ENCODE results near the gene RNF5. TPM values are rescaled to one million over a fixed set of nuclear protein-coding genes. Genes with fewer than 3 reads are reported as not detected.

RNF5 gene
- total RNA-seq, 1 experiment from 2014 or later = 45.9 TPM

DNA sequence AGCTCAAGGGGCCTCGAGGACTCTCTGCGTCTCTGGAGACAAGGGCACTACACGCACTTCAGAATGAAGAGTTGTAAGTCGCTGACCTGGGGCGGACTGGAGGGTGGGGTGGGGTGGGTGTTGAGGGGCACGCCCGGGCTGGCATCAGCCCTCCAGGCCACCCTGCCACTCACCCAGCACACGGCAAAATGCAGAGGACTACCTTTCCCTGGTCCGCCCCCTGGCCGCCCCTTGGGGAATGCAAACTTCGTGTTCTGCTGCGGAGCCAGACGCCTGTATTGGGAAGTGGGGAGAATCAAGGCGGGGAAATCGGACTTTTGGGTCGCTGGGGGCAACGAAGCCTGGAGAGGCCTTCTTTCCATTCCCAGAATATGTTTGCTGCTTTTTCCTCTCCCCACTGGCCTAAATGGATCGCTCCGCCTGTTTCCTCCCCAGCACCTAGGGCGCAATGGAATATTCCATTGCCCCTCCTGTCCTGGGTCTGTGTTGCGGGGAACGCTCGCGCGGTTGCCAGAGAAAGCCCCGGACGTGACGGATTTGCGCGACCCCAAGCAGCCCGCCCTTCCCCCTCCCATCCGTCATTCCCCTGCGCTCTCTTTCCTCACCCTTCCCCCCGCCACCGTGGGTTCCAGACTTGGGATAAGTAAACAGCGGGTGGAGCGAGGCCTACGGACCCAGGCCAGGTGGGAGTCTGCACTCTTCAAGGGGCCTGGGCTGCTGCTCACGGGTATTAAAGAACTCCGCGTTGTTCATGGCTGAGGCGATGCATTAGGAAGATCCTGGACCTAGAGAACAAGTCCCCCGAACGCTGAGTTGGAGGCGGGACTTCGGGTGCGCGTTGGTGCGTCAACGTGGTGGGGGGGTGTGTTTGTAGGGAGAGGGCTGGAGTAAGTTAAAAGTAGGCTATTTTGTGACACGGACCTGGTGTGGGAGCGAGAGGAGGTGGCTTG lies 24.4 kb upstream of the RNF5 start, which contains the start of gene PPT2 (continued):
- TF ChIP-seq POLR2AphosphoS5 (IDR thresholded peaks at IDR 0.05; ENCODE audit: low read depth, low read length) = peak; percentile 78
- TF ChIP-seq, protein P1, sequence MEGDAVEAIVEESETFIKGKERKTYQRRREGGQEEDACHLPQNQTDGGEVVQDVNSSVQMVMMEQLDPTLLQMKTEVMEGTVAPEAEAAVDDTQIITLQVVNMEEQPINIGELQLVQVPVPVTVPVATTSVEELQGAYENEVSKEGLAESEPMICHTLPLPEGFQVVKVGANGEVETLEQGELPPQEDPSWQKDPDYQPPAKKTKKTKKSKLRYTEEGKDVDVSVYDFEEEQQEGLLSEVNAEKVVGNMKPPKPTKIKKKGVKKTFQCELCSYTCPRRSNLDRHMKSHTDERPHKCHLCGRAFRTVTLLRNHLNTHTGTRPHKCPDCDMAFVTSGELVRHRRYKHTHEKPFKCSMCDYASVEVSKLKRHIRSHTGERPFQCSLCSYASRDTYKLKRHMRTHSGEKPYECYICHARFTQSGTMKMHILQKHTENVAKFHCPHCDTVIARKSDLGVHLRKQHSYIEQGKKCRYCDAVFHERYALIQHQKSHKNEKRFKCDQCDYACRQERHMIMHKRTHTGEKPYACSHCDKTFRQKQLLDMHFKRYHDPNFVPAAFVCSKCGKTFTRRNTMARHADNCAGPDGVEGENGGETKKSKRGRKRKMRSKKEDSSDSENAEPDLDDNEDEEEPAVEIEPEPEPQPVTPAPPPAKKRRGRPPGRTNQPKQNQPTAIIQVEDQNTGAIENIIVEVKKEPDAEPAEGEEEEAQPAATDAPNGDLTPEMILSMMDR (IDR thresholded peaks at IDR 0.05 in 2 of 3, conservative IDR thresholded peaks at IDR 0.05 in 1 of 3; ENCODE audit: borderline replicate concordance in 1 of 3, insufficient read depth in 1 of 3, low read depth in 2 of 3, low read length in 2 of 3) = peak in 1 of 3 experiments; percentile 32; a peak in 2 of 6 replicates

DNA sequence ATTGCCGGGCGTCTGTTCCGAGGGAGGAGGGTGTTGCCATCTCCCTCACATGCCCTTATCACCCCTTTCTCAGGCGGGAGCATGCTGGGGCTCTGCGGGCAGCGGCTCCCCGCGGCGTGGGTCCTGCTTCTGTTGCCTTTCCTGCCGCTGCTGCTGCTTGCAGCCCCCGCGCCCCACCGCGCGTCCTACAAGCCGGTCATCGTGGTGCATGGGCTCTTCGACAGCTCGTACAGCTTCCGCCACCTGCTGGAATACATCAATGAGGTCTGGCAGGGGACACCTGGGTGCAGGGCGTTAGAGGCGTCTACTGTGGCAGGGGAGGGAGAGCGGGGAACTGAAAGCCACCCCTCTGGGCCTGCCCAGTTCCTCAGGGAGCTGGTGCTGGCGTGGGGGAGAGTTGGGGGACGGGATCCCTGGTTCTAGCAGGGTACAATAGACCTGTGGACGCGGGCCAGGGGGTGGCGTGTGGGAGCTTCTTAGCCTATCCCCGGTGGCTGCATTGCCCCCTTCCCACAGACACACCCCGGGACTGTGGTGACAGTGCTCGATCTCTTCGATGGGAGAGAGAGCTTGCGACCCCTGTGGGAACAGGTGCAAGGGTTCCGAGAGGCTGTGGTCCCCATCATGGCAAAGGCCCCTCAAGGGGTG lies 23.6 kb upstream of the RNF5 start:
- Histone ChIP-seq H3K4me1 (ENCODE audit: control insufficient read depth in 1 of 2, insufficient read depth in 2 of 2, low read length in 2 of 2) (peaks cover 12 to 25% of the 10 kb centered on the region in 2 experiments), H3K4me2 (ENCODE audit: low read length) (peak overlapping the region; percentile 95), H3K27me3 (ENCODE audit: insufficient read depth, low read length) (no peaks in the 10 kb centered on the region), H3K9me3 (ENCODE audit: control insufficient read depth in 1 of 2, insufficient read depth in 1 of 2, low read depth in 1 of 2, low read length in 2 of 2) (no peaks in the 10 kb centered on the region), H3K79me2 (ENCODE audit: insufficient read depth, low read length) (peaks cover 16% of the 10 kb centered on the region), H3K36me3 (ENCODE audit: control insufficient read depth in 1 of 2, insufficient read depth in 2 of 2, low read length in 2 of 2) (peaks cover 14 to 17% of the 10 kb centered on the region in 2 experiments; a peak in 3 of 4 replicates), H4K20me1 (ENCODE audit: insufficient read depth) (no peaks in the 10 kb centered on the region), H3K27ac (ENCODE audit: low read depth, low read length) (peak overlapping the region; percentile 98), H3K9ac (ENCODE audit: low read length) (peak overlapping the region; percentile 93), H3K4me3 (replicated peaks in 1 of 2; ENCODE audit: low read depth in 1 of 2, low read length in 2 of 2) (peak overlapping the region; percentile 93 to 95), H3K9me2 (ENCODE audit: insufficient read depth) (no peaks in the 10 kb centered on the region), H2AFZ (ENCODE audit: low read depth, low read length, poor library complexity, severe bottlenecking) (no peak overlapping the region)
- intact Hi-C loops (cut with micrococcal nuclease) = loop anchor here (1.0 kb wide), 2 partner anchors 24 to 35 kb away; partner anchors contain the start of gene FKBPL
- ATAC-seq (peak; percentile 72), DNase-seq (ENCODE audit: low read depth, low spot score) (peak; percentile 54)
- ChIA-PET CTCF (interaction anchor here (1.2 kb wide), 2 partner anchors 36 to 67 kb away, joined by 6 read pairs; no protein-coding TSS in a partner anchor), RAD21 (ENCODE audit: low non-redundant PET in 1 of 2, low total read pairs in 2 of 2, uncharacterized antibody in 2 of 2, unreplicated experiment in 2 of 2) (no interaction called here), POLR2A (no interaction called here)
- no TSS peak for BruUV-seq (replicated peaks)
- TF ChIP-seq, protein P1 (IDR thresholded peaks at IDR 0.05 in 2 of 3, conservative IDR thresholded peaks at IDR 0.05 in 1 of 3; ENCODE audit: borderline replicate concordance in 1 of 3, insufficient read depth in 1 of 3, low read depth in 2 of 3, low read length in 2 of 3) = peak; percentile 58 to 81 (median 61)
- TF ChIP-seq RAD21 (IDR thresholded peaks at IDR 0.05; ENCODE audit: low read depth) = peak; percentile 87
- no peak for TF ChIP-seq POLR2AphosphoS5 (IDR thresholded peaks at IDR 0.05; ENCODE audit: low read depth, low read length)
- no peak for TF ChIP-seq SRF (IDR thresholded peaks at IDR 0.05; ENCODE audit: low read depth)
- TF ChIP-seq, protein P2, sequence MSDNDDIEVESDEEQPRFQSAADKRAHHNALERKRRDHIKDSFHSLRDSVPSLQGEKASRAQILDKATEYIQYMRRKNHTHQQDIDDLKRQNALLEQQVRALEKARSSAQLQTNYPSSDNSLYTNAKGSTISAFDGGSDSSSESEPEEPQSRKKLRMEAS (IDR thresholded peaks at IDR 0.05) = peak; percentile 42; the same call in 1 of the 2 replicates
